PC-3 (cell line): ENCODE measurements around the gene TFEB. TPM values are rescaled to one million over a fixed set of nuclear protein-coding genes. Genes with fewer than 3 reads are reported as not detected.

Experiments
- ATAC-seq: fragments of 200-7000 bp; cut with Tn5 transposase; 2 replicates; pipeline ENCODE4 v1.9.1; 2020; ENCODE audit warnings: mild to moderate bottlenecking, moderate library complexity
- BruUV-seq: library from RNA; stranded (reverse); fragments of 400-500 nt; replicated peaks from 2 replicates; lab custom pipeline; 2021; lab: Mats Ljungman, UMichigan
- CTCF ChIA-PET: fragments of 300-600 bp; sonication (Branson Sonifier 250); formaldehyde crosslinking; loops from one replicate; lab custom pipeline; 2022; ENCODE audit warnings: antibody characterized with exemption; lab: Charles Lee
- POLR2A ChIA-PET: fragments of 300-600 bp; sonication (Branson Sonifier 250); formaldehyde crosslinking; loops from one replicate; lab custom pipeline; 2022; ENCODE audit warnings: antibody characterized with exemption; ENCODE audit not compliant: unreplicated experiment; lab: Charles Lee
- DNase-seq: peaks from one replicate; pipeline ENCODE4 v3.0.0-alpha.2; 2015
- H2AFZ ChIP-seq: fragments of 300-600 bp; sonication (generic); 2 replicates; pipeline ENCODE4 v1.6.0; 2016; ENCODE audit warnings: antibody characterized with exemption, low read length
- H3F3A ChIP-seq: fragments of 300-600 bp; sonication (generic); one replicate; pipeline ENCODE4 v1.6.0; 2017; ENCODE audit warnings: antibody characterized with exemption, low read length, control low read depth, mild to moderate bottlenecking; ENCODE audit not compliant: unreplicated experiment
- H3K27ac ChIP-seq: fragments of 300-600 bp; sonication (generic); 2 replicates; pipeline ENCODE4 v1.5.1; 2016; ENCODE audit warnings: mild to moderate bottlenecking, low read length
- H3K27me3 ChIP-seq: fragments of 300-600 bp; sonication (generic); 2 replicates; pipeline ENCODE4 v1.6.1; 2016; ENCODE audit warnings: low read length, mixed read lengths
- H3K36me3 ChIP-seq: fragments of 300-600 bp; sonication (generic); 2 replicates; pipeline ENCODE4 v1.6.1; 2016; ENCODE audit warnings: low read depth, mixed run types, low read length, mixed read lengths
- H3K4me1 ChIP-seq: fragments of 300-600 bp; sonication (generic); 2 replicates; pipeline ENCODE4 v1.5.1; 2016; ENCODE audit warnings: low read length; ENCODE audit not compliant: insufficient read depth
- H3K4me2 ChIP-seq: fragments of 300-600 bp; sonication (generic); 2 replicates; pipeline ENCODE4 v1.6.0; 2016; ENCODE audit warnings: low read length
- H3K4me3 ChIP-seq: fragments of 300-600 bp; sonication (generic); 2 replicates; pipeline ENCODE4 v1.5.1; 2016; ENCODE audit warnings: mild to moderate bottlenecking, low read length, mixed read lengths
- H3K79me2 ChIP-seq: fragments of 300-600 bp; sonication (generic); 2 replicates; pipeline ENCODE4 v1.6.1; 2017; ENCODE audit warnings: low read length, mixed read lengths
- H3K9ac ChIP-seq: fragments of 300-600 bp; sonication (generic); 2 replicates; pipeline ENCODE4 v1.6.0; 2016; ENCODE audit warnings: mild to moderate bottlenecking, low read length
- H3K9me2 ChIP-seq: fragments of 300-600 bp; sonication (generic); replicated peaks from 2 replicates; pipeline ENCODE4 v1.6.1; 2016; ENCODE audit warnings: mixed run types, low read length, mixed read lengths
- H3K9me3 ChIP-seq: fragments of 300-600 bp; sonication (generic); 2 replicates; pipeline ENCODE4 v1.6.1; 2016; ENCODE audit warnings: low read length, mixed read lengths
- H4K20me1 ChIP-seq: fragments of 300-600 bp; sonication (generic); 2 replicates; pipeline ENCODE4 v1.6.1; 2016; ENCODE audit warnings: low read length, mixed read lengths
- EZH2 ChIP-seq: fragments of 300-600 bp; sonication (generic); IDR thresholded peaks from one replicate; pipeline ENCODE4 v1.6.1; 2017; ENCODE audit warnings: antibody characterized with exemption, mild to moderate bottlenecking, low read length; ENCODE audit not compliant: unreplicated experiment
- EZH2phosphoT487 ChIP-seq: fragments of 300-600 bp; sonication (generic); IDR thresholded peaks from 2 replicates; pipeline ENCODE4 v1.6.1; 2018; ENCODE audit warnings: mild to moderate bottlenecking, antibody characterized with exemption, low read length, borderline replicate concordance
- intact Hi-C: fragments of 100-400 bp; cut with micrococcal nuclease; formaldehyde crosslinking; loops from 2 replicates; pipeline ENCODE4 v1.9.0; 2023
- total RNA-seq: library from RNA; depleted of rRNA; stranded (reverse); fragments of >200 nt; gene quantifications from 2 replicates; pipeline ENCODE4 v1.2.3, GENCODE V29; 2014
- TF ChIP-seq, protein P1 (sequence below): fragments of 300-600 bp; sonication (generic); conservative IDR thresholded peaks from 2 replicates; pipeline ENCODE4 v1.5.1; 2017; ENCODE audit warnings: antibody characterized with exemption, low read depth, mild to moderate bottlenecking, low read length

Gene TFEB
- total RNA-seq, 1 experiment from 2014 or later = 4.2 TPM

DNA sequence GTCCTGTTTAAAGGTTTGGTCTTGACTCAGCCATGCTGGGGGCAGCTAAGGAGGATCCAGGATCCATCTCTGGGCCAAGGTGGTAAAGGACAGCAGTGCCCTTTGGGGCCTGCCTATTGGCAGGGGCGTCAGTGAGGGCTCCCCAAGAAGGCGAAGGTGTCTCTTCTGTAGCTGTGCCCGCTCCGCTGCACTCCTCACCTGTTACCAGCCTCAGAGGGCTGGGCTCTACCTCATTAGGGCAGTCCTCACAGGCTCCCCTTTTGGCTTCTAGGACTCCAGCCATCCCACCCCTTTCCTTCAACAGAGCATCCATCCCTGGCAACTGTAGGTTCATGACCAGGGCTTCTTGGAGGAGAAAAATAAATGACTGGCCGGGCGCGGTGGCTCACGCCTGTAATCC lies 34.0 kb upstream of the TFEB start:
- no peaks in the 10 kb centered on the region; the same call in 1 of the 2 replicates for H3K36me3 ChIP-seq
- no TSS peak for BruUV-seq
- TF ChIP-seq, protein P1, sequence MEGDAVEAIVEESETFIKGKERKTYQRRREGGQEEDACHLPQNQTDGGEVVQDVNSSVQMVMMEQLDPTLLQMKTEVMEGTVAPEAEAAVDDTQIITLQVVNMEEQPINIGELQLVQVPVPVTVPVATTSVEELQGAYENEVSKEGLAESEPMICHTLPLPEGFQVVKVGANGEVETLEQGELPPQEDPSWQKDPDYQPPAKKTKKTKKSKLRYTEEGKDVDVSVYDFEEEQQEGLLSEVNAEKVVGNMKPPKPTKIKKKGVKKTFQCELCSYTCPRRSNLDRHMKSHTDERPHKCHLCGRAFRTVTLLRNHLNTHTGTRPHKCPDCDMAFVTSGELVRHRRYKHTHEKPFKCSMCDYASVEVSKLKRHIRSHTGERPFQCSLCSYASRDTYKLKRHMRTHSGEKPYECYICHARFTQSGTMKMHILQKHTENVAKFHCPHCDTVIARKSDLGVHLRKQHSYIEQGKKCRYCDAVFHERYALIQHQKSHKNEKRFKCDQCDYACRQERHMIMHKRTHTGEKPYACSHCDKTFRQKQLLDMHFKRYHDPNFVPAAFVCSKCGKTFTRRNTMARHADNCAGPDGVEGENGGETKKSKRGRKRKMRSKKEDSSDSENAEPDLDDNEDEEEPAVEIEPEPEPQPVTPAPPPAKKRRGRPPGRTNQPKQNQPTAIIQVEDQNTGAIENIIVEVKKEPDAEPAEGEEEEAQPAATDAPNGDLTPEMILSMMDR = no peak
- no peak for TF ChIP-seq EZH2
- TF ChIP-seq EZH2phosphoT487 = no peak
- no peak overlapping the region for H3K4me3 ChIP-seq
- no peak for DNase-seq
- H3K27me3 ChIP-seq = no peaks in the 10 kb centered on the region
- no peaks in the 10 kb centered on the region for H4K20me1 ChIP-seq
- CTCF ChIA-PET = no interaction called here
- H3K27ac ChIP-seq = no peak overlapping the region
- ATAC-seq = no peak
- H3K4me2 ChIP-seq = no peak overlapping the region
- no peaks in the 10 kb centered on the region for H3F3A ChIP-seq
- H3K4me1 ChIP-seq = peaks cover 16% of the 10 kb centered on the region
- H2AFZ ChIP-seq = no peak overlapping the region
- intact Hi-C loops = no loop called here
- H3K9me2 ChIP-seq = no peaks in the 10 kb centered on the region
- no peaks in the 10 kb centered on the region for H3K79me2 ChIP-seq
- H3K9ac ChIP-seq = no peak overlapping the region
- no peaks in the 10 kb centered on the region for H3K9me3 ChIP-seq
- POLR2A ChIA-PET = no interaction called here

DNA sequence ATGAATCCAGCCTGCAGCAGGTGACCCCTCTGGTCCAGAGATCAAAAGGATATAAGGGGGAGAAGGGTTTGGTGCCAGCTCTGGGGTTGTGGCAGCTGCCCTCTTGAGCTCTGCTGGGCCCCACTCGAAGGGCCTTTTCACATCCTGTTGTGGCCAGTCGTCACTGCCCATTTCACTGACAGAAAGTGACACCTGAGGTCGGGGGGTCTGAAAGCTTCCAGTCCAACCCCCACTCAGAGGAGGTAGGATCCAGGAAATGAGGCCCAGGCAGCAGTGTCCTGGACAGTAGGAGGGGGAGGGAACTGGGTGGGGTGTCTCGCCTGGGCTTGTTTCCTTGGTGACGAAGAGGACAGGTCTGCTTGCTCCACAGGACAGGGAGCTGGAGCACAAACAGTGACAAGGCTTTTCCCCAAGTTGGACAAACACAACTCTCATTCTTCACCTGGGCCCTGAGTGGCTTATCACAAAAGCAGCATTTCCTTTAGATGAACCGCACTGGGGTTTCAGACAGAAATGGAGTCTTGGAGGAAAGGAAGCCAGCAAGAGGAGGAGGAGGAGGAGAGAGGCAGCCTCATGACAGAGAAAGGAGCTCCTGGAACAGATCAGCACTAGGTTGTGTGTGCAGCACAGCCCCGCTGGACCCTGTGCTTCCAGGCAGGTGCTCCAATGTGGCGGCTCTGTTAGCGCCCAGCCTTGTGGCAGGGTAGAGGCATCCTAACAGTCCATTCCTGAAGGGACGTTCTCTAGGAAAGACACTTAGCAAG lies 33.3 kb upstream of the TFEB start:
- no peaks in the 10 kb centered on the region for H3K79me2 ChIP-seq
- H3K4me1 ChIP-seq = peaks cover 16% of the 10 kb centered on the region
- no peak overlapping the region for H2AFZ ChIP-seq
- ATAC-seq = no peak
- H3K27me3 ChIP-seq = no peaks in the 10 kb centered on the region
- DNase-seq = no peak
- TF ChIP-seq EZH2 = no peak
- TF ChIP-seq, protein P1 = no peak
- TF ChIP-seq EZH2phosphoT487 = no peak
- no peak overlapping the region for H3K9ac ChIP-seq
- no peaks in the 10 kb centered on the region for H4K20me1 ChIP-seq
- no peaks in the 10 kb centered on the region for H3K9me3 ChIP-seq
- intact Hi-C loops = no loop called here
- BruUV-seq = no TSS peak
- no peaks in the 10 kb centered on the region for H3K9me2 ChIP-seq
- H3K36me3 ChIP-seq = no peaks in the 10 kb centered on the region; the same call in 1 of the 2 replicates
- no peak overlapping the region for H3K4me2 ChIP-seq
- ChIA-PET POLR2A (no interaction called here), CTCF (no interaction called here)
- no peak overlapping the region for H3K27ac ChIP-seq
- H3F3A ChIP-seq = no peaks in the 10 kb centered on the region
- no peak overlapping the region for H3K4me3 ChIP-seq
